Lower leg skin (tissue), 3 donors: Measurements from ENCODE around the gene SCYL2.

ENCODE experiments used
- POLR2A ChIP-seq, 2 donors: fragments of 450-650 bp; IDR thresholded peaks; one replicate each; pipeline ENCODE4 v1.6.1; 2016 to 2017; ENCODE audit warnings: antibody characterized with exemption in 2 of 2, mild to moderate bottlenecking in 1 of 2, moderate library complexity in 1 of 2
- TF ChIP-seq, protein P1 (sequence below), 3 donors: fragments of 450-650 bp; IDR thresholded peaks; one replicate each; pipeline ENCODE4 v1.5.1; 2016; ENCODE audit warnings: antibody characterized with exemption in 3 of 3, mild to moderate bottlenecking in 3 of 3, moderate library complexity in 2 of 3

DNA sequence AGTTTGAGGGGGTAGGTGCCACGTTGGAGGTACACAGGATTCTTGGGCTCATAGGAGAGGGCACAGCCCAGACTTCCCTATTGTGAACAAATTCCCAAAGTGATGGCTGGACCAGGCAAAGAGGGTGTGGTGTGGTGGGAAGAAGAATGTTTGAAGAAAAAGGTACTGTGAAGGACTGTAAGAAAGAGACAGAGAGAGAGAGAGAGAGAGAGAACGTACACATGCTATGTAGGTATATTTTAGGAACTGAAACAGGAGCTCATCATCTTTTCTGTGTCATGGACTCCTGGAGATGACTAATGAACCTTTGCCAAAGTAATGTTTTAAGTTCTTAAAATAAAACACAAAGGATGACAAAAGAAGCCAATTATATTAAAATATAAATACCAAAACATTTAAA, 114.4 kb downstream of the SCYL2 start:
- TF ChIP-seq, protein P1, sequence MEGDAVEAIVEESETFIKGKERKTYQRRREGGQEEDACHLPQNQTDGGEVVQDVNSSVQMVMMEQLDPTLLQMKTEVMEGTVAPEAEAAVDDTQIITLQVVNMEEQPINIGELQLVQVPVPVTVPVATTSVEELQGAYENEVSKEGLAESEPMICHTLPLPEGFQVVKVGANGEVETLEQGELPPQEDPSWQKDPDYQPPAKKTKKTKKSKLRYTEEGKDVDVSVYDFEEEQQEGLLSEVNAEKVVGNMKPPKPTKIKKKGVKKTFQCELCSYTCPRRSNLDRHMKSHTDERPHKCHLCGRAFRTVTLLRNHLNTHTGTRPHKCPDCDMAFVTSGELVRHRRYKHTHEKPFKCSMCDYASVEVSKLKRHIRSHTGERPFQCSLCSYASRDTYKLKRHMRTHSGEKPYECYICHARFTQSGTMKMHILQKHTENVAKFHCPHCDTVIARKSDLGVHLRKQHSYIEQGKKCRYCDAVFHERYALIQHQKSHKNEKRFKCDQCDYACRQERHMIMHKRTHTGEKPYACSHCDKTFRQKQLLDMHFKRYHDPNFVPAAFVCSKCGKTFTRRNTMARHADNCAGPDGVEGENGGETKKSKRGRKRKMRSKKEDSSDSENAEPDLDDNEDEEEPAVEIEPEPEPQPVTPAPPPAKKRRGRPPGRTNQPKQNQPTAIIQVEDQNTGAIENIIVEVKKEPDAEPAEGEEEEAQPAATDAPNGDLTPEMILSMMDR (IDR thresholded peaks at IDR 0.05), result no peak
- no peak for TF ChIP-seq POLR2A (IDR thresholded peaks at IDR 0.05)
